DMS 273 (cell line): Measurements from ENCODE around the gene PRR14.

Source experiments
- DNase-seq: peaks from one replicate; lab custom pipeline; 2025; ENCODE audit not compliant: unreplicated experiment; lab: John Stamatoyannopoulos, UW

PRR14 gene

DNA sequence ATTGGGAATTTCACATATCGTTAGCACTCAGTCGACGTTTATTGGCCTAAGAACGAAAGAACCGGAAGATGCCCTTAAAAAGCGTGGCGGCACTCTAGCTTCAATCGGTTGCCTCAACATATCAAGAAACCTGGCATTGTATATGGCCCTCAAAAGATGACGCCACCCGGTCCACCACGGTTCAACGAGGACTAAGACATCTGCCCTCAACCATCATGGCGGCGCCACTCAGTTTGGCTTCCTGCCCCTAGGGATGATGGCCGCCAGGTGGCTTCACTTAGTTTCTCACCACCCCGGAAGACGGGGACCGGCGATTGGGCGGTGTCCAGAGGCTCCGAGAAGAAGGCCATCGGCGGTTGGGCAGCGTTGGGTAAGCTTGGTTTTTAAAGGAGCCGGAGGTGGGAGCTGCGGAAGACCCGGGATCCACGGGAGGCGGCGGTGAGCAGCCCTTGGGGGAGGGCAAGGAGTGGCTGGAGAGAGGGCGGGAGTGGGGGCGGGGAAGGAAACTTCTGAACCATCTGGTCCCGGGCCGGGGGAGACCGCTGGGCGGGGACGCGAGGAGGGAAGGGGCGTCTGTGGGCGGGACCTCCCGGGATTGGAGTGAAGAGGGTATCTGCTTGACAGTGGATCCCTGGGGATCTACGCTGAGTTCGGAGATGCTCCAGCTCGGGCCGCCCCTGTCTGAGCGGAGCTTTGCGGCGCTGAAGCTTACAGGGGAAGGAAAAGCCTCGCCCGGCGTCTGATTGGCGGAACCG lies at the start of gene PRR14:
Gene PRR14 (plus strand): TSS at position 592 of the 755 bp plus-strand sequence. CDS start 686 bp downstream, outside the sequence.
- DNase-seq: peak; percentile 100

DNA sequence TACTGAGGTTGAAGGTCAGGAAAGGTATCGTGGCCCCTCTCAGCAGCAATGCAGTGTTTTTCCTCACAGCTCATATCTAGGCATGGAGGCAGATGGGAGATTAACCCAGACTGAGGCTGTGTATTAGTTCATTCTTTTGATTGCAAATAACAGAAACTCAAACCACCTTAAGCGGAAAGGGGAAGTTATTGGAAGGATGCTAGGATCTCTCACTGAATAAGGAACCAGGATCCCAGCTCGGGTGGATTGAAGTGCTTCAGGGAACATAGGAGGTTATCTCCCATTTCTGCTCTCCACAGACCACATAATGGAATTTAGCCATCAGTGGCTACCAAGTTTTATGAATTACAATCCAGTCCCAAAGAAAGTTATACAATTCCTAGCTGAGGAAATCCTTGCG lies 48.8 kb upstream of the PRR14 start:
- DNase-seq: no peak

DNA sequence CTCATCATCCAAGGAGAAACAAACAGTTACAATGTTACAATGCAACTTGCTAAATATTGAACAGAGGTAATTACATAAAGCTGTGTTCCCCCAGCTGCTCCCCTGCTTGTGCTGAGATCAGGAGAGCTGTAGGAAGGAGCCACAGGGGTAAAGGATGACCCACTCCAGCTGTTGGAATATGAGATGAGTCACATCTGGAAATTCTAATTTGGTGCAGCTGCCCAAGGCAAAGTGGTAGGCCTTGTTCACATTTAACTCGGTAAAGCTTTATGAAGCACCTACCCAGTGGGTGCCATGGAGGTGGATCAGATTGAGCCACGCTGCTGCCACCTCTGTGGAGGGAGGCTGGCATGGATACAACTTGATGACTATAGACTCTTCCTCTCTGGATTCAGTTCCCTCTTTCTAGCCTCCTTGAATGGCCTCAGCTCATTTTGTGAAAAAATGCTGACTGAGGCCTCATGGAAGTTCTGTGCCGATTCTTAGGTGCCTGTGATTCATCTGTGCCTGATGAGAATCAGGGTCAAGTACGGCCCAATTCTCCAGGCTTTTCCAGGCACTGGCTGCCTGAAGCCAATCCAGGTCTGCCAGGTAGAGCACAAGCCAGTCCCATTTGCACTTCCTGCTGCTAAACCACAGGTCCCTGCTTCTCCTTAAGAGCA lies 48.0 kb upstream of the PRR14 start:
- no peak for DNase-seq

DNA sequence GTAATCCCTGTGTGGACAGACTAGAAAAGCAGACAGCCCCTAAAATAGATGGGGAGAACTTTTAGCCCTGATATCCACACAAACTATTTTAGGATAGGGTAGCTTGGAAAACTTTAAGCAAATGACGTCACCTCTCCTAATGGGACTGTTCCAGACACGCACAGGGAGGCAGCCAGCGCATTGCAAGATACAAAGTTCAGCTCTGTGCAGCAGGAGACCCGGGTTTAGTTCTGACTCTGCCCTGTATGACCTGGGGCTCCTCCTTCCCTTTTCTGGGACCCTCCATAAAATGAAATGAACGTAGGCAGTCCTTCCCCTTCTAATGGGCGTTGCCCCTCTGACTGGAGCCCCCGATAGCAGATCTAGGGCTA lies 46.8 kb upstream of the PRR14 start:
- DNase-seq: no peak

DNA sequence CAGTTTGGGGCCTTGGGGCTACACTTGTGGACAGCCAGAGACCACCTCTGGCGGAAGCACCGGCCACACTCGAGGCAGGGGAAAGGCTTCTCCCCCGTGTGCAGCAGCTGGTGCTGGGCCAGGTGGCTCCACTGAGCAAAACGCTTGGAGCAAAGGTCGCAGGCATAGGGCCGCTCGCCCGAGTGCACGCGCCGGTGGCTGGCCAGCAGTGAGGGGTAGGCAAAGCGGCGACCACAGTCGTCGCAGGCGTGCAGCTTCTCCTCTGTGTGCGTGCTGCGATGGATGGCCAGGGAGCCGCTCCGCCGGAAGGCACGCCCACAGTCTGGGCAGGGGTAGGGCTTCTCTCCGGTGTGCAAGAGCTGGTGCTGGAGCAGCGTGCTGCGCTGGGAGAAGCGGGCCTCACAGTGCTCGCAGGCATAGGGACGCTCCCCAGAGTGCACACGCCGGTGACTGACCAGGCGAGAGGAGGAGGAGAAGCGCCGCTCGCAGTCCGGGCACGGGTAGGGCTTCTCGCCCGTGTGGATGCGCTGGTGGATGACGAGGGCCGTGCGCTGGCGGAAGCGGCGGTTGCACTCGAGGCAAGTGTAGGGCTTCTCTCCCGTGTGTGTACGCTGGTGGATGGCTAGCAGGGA lies 46.3 kb upstream of the PRR14 start:
- DNase-seq: no peak

DNA sequence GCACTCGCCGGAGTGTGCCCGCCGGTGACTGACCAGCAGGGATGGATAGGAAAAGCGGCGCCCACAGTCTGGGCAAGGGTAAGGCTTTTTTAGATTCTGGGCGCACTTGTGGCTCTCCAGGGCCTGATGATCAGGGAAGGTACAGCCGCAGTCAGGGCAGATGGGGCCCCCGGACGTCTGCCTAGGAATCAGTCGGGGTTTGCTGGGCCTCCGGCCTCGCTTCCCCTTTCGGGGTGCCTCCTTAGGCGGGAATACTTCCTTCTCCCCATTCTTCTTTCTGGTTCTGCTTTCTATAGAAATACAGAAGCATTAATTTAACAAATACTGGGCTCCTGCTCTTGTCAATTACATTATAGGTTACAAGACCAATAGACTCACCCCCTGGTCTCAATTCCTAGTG lies 45.6 kb upstream of the PRR14 start:
- no peak for DNase-seq

DNA sequence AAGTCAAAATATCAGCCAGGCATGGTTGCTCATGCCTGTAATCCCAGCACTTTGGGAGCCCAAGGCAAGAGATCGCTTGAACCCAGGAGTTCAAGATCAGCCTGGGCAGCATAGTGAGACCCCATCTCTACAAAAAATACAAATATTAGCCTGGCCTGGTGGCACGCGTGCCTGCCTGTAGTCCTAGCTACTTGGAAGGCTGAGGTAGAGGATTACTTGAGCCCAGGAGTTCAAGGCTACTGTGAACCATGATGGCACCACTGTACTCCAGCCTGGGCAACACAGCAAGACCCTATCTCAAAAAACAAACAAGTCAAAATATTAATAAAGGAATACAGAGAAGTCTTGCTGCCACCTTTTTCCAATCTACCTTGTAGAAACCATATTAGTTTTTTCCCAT lies 44.8 kb upstream of the PRR14 start:
- no peak for DNase-seq

DNA sequence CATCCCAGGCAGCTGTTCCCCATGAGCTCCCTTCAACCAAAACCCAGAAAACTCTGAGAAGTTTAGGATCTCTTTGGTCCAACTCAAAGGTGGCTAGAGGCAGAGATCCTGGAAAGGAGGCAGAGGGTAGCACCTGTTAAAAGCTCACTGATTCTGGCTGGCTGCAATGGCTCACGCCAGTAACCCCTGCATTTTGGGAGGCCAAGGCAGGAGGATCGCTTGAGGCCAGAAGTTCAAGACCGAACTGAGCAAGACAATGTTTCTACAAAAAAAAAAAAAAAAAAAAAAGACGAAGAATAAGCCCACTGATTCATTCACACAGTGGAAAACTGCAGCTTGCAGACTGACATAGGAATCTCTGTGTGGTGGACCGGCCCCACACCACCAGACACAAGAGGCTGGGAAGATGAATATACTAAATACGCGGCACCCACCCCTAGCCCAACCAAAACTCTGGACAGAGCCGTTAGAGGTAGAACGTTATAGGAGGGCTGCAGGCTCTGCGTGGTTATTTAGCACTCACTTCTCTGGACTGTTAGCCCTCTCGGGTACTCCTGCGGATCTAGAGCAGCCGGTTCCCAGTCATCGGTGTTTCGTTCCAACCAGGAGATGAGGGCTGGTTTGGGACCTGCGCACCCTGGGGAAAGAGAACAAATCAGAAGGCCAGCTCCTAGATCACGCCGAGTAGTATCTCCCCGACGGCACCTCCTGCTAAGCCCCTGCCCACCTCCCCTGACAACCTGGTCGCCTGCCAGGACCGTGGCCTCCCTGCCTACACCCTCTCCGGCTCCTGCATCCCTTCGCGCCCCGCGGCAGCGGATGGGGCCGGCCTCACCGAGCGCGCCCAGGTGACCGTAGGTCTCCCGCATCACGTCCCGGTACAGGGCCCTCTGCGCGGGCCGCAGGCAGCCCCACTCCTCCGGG lies 41.5 kb upstream of the PRR14 start:
- peak; percentile 74 for DNase-seq

DNA sequence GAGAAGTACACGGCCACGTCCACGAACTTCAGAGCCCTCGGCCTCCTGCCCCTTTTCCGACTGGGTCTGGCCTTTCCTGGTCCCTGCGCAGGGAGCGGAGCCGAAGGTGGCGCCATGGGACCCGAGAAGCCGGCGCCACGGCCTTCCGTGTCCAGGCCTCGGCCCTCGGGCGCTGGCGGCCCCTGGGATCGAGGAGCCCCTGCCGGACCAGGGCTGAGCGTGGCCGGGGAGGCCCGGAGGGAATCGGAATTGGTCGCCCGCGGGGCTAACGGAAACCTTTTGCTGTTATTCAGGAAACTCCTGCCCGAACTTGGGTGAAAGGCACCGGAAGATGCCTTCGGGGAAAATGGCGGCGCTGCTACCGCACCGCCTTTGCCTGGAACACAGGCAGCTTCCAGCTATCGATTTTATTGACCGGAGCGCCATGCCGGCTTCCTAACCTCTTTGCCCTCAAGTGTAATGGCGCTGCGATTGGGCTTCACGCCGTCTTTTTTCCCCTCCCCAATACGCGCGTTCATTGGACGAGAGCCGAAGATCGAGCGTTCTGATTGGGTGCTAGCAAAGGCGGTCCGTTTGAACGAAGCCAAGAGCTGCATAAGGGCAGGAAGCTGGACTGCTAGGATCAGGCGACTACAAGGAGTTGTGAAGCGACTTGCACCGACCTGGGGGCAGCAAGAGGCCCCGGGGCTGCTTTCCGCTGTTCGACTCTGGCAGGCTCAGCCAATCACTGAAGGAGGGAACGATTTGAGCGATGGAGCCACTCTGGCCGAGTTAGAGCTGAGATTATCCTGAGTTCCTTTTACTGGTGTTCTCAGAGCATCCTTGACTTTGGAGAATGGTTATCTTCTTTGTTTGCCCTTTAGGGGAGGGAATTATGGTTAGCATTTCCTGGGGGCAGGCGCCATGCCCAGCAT lies 40.6 kb upstream of the PRR14 start, which contains the start of gene ZNF689:
Gene ZNF689 (minus strand): TSS at position 464 of the 914 bp plus-strand sequence. CDS start 348 bp downstream, at position 116.
- DNase-seq: peak; percentile 98

DNA sequence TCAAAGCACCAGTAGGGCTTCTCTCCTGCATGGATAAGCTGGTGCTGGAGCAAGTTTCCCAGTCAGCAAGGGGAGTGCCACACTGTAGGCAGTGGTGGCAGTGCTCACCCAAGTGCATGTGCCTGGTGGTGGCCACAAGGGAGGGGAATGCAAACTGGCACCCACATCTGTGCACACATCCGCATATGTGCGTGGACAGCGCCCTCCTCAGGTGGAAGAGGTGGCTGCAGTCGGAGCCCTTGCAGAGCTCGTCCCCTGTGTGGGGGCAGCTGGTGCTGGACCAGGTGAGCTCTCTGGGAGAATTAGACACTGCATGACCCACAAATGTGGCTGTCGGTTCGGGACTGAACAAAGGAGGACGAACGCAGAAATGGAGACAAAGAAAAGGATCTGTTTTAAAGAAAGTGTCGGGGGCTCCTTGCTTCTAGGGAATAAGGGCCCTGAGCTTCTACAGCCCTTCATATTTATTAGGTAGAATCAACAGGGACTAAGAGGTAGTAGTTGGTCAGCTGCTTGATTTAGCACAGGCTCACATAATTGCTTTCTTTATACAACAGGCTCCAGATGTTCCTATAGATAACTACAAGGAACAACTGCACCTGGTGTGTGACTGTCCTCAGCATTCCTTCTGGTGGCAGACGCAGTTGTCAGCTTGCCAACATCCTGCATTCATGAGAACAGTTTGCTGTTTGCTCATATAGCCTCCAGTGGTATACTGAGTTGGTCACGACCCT lies 35.2 kb upstream of the PRR14 start:
- peak; percentile 64 for DNase-seq

DNA sequence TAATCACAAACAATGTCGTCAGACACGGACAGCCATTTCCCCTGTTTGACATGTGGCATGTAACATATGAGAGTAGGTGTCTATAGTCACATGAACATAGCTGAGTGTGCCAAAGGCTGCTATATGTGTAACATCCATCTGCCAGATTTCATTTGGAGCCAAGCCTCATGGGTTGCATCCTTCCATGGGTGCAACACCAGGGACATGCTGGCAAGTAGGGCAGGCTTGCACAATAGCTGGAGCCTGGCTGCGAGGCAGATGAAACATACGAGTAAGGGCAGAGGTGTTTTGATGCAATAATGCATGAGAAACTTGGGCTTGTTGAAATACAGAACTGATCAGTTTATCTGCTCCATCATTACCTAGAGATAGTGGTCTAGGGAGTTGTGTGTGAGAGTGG lies 31.6 kb upstream of the PRR14 start:
- DNase-seq: no peak

DNA sequence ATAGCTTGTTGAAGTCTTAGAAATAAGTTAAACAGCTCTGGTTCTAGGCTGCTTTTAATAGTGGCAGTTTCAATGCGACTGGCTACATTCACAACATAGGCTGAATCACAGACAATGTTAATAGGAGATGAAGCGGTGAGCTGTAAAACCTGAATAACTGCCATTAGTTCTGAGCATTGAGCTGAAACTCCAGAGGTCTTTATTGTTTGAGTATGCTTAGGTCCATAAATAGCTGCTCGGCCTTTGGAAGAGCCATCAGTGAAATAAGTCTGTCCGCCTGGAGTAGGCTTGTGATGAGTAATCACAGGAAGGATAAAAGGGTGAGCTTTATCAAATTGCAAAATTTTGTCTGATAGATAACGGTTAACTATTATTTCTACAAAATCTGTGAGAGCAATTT lies 31.1 kb upstream of the PRR14 start:
- DNase-seq: no peak

DNA sequence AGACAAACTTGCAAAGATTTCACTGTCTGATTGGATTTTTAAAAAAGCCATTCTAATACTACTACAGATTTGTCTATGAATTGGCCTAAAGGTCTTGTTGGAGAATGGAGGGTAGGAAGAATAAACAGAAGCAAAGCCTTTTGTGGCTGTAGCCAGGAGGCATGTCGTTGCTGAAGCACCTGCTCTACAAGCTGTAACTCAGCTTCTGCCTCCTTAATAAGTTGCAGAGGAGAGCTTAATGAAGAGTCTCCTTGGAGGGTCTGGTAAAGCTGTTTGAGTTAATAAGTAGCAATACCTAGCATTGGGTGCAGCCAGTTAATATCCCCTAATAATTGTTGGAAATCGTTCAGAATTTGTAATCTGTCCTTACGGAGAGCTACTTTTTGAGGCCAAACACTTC lies 30.6 kb upstream of the PRR14 start:
- no peak for DNase-seq

DNA sequence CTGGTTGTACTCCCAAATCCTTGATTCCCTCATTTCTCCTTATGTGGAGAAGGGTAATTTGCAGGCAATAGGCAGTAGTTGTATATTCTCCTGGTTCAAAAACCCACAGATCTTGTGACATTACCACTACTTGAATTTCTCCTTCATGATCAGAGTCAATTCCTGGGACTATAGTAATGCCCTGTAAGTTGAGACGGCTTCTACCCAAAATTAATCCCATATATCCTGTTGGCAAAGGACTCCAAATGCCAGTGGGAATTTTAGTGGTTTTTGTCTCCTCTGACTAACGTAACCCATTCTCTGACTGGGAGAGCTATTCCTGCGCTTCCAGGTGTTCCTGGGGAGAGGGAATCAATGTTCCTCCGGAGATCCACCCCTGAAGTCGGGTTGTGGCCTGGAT lies 29.0 kb upstream of the PRR14 start:
- DNase-seq: no peak

DNA sequence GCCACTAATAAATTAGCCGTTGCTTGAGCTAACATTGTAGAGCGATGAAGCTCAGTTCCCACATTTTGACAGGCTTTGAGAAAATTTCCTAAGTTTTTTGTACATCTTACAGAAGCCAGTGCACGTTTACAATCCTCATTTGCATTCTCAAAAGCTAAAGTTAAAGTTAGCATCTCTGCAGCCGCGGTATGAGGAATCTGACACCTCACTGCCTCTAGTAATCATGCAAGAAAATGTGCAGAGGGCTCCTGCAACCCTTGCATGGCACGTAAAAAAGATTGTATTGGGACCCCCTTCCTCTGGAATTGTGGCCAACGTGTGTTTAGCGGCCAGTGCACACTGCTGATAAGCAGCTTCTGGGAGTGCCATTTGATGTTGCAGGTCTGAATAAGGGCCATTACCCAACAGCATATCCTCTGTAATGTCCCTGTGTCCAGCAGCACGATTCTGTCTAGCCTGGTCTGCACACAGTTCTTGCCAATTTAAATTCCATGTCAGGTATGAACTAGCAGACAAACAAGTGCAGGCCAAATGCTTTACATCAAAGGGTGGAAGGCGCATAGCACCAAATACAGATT lies 28.2 kb upstream of the PRR14 start:
- DNase-seq: no peak

DNA sequence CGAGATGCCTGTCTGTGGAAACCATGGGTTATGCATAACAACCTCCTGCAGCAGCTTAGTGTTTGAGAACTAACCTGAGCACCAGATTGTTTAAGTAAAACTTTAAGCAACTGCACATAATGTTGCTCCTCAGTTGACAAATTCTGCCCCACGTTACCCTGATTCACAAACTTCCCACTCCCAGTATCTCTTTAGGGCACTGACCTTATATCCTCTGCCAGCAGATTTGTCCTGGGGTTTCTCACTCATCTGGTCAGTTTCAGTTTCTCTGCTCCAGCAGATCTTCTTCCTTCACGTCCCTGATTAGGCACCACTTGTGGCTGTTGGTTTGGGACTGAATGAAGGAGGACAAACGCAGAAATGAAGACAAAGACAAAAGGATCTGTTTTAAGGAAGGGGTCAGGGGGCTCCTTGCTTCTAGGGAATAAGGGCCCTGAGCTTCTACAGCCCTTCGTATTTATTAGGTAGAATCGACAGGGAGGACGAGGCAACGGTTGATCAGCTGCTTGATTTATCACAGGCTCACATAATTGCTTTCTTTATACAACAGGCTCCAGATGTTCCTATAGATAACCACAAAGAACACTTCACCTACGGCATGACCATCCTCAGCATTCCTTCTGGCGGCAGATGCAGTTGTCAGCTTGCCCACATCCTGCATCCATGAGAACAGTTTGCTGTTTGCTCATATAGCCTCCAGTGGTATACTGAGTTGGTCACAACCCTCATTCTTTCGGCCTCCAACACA lies 27.1 kb upstream of the PRR14 start:
- DNase-seq: no peak

DNA sequence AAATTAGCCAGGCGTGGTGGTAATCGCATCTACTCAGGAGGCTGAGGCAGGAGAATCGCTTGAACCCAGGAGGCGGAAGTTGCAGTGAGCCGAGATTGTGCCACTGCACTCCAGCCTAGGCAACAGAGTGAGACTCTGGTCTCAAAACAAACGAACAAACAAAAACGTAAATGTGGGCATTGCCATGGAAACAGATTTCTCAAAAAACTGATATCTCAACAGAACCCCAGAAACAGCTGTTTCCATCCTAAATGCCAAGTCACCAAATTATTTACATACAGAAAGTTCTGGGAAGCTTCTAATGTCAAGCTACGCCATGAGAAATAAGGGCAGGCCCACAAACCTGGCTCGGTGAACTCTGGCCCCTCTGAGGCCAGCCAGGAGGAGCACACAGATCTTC lies 24.5 kb upstream of the PRR14 start:
- no peak for DNase-seq
